Activated naive CD4-positive, alpha-beta T cell treated with anti-CD3 and anti-CD28 coated beads, Interleukin-2, amount 50 U/mL, for 24 hours (primary cell): ENCODE measurements around the gene PPM1N.

ENCODE experiments used
- H3K27ac Mint-ChIP-seq: one replicate; pipeline ENCODE4 v1.8.0; 2021; ENCODE audit warnings: mild to moderate bottlenecking, mixed read lengths
- H3K27me3 Mint-ChIP-seq: one replicate; pipeline ENCODE4 v1.8.0; 2021; ENCODE audit warnings: mixed read lengths
- H3K36me3 Mint-ChIP-seq: one replicate; pipeline ENCODE4 v1.8.0; 2021; ENCODE audit warnings: mixed read lengths
- H3K4me1 Mint-ChIP-seq: one replicate; pipeline ENCODE4 v1.8.0; 2021; ENCODE audit warnings: mixed read lengths
- H3K4me3 Mint-ChIP-seq: one replicate; pipeline ENCODE4 v1.8.0; 2021; ENCODE audit warnings: mild to moderate bottlenecking, mixed read lengths
- H3K9me3 Mint-ChIP-seq: one replicate; pipeline ENCODE4 v1.8.0; 2021; ENCODE audit warnings: mixed read lengths

The PPM1N gene

GRCh38 chr19:45467456-45468158, 30.6 kb upstream of the PPM1N start, which contains the start of gene FOSB:
TSS of gene FOSB (plus strand) at chr19:45467996. CDS start at chr19:45468587, 591 bp downstream.
- Mint-ChIP-seq H3K9me3 (no peaks in the 10 kb centered on the region), H3K27me3 (peaks cover 3% of the 10 kb centered on the region), H3K27ac (peak within 1 kb of the TSS; percentile 94), H3K36me3 (peaks cover 13% of the 10 kb centered on the region), H3K4me3 (peak within 1 kb of the TSS; percentile 92), H3K4me1 (peaks cover 20% of the 10 kb centered on the region)

DNA sequence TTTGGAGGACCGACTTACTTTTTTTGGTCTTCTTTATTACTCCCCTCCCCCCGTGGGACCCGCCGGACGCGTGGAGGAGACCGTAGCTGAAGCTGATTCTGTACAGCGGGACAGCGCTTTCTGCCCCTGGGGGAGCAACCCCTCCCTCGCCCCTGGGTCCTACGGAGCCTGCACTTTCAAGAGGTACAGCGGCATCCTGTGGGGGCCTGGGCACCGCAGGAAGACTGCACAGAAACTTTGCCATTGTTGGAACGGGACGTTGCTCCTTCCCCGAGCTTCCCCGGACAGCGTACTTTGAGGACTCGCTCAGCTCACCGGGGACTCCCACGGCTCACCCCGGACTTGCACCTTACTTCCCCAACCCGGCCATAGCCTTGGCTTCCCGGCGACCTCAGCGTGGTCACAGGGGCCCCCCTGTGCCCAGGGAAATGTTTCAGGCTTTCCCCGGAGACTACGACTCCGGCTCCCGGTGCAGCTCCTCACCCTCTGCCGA, 30.0 kb upstream of the PPM1N start:
- Mint-ChIP-seq H3K27me3 (peaks cover 6% of the 10 kb centered on the region), H3K36me3 (peaks cover 16% of the 10 kb centered on the region), H3K27ac (peak overlapping the region; percentile 94), H3K4me1 (peaks cover 25% of the 10 kb centered on the region), H3K9me3 (no peaks in the 10 kb centered on the region), H3K4me3 (peak overlapping the region; percentile 92)

DNA sequence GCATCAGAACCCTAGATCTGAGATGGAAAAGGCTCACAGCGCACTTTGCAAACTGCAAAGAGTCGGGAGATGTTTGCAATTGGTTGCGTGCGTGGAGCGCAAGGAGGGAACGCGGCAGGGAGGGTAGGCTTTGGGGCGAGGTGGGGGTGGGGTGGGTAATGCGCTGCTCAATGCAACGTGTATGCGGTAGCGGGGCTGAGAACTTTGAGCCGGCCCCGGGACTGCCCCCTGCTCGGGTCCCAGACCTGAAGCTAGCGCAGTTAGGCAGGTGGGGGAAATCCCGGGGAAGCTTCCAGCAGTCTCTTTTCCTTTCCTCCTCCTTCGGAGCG, 29.5 kb upstream of the PPM1N start:
- H3K4me1 Mint-ChIP-seq, result peaks cover 25% of the 10 kb centered on the region
- H3K36me3 Mint-ChIP-seq, result peaks cover 16% of the 10 kb centered on the region
- H3K27ac Mint-ChIP-seq, result peak overlapping the region; percentile 94
- H3K27me3 Mint-ChIP-seq, result peaks cover 6% of the 10 kb centered on the region
- H3K9me3 Mint-ChIP-seq, result no peaks in the 10 kb centered on the region
- H3K4me3 Mint-ChIP-seq, result peak overlapping the region; percentile 92

GRCh38 chr19:45469132-45469944, 28.9 kb upstream of the PPM1N start:
- peaks cover 25% of the 10 kb centered on the region for H3K4me1 Mint-ChIP-seq

DNA sequence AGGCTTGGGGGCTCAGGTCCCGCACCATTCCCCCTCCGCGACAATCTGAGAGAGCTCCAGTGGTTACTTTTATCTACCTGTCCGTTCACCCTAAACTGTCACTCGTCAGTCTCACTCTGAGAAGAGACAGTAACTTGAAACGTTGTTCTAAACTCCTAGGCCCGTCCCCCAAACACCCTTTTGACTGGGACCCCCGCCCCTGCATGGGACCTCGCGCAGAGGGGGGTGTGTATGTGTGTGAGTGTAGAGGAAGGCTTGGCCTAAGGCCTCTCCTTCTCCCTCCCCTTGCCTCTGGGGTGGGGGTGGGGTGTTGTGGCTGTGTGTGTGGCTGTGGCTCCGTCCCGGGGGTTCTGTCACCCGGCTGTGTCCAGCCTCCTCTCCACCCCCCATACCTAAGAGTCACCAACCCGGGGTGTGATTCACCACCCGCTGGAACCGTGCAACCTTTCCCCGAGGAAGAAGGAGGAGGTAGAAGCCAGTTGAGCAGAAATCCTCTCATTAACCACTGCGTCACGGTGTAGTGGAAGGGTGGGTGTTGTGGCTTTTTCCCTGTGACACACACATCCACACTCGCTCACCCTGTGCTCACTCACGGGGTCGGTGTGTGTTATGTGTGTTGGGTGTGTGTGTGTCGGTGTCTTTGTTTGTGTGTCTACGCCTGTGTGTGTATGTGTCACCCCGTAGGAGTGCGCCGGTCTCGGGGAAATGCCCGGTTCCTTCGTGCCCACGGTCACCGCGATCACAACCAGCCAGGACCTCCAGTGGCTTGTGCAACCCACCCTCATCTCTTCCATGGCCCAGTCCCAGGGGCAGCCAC, 28.1 kb upstream of the PPM1N start:
- H3K9me3 Mint-ChIP-seq, result no peaks in the 10 kb centered on the region
- H3K27me3 Mint-ChIP-seq, result peaks cover 6% of the 10 kb centered on the region
- peaks cover 32% of the 10 kb centered on the region for H3K4me1 Mint-ChIP-seq
- H3K27ac Mint-ChIP-seq, result peak overlapping the region; percentile 90
- H3K4me3 Mint-ChIP-seq, result peak overlapping the region; percentile 92
- H3K36me3 Mint-ChIP-seq, result peaks cover 17% of the 10 kb centered on the region

More at GRCh38 chr19:45469132-45469944, 28.9 kb upstream of the PPM1N start:
- peak overlapping the region; percentile 92 for H3K4me3 Mint-ChIP-seq
- H3K27ac Mint-ChIP-seq, result peak overlapping the region; percentile 90
- H3K9me3 Mint-ChIP-seq, result no peaks in the 10 kb centered on the region
- H3K36me3 Mint-ChIP-seq, result peaks cover 17% of the 10 kb centered on the region
- H3K27me3 Mint-ChIP-seq, result peaks cover 6% of the 10 kb centered on the region

DNA sequence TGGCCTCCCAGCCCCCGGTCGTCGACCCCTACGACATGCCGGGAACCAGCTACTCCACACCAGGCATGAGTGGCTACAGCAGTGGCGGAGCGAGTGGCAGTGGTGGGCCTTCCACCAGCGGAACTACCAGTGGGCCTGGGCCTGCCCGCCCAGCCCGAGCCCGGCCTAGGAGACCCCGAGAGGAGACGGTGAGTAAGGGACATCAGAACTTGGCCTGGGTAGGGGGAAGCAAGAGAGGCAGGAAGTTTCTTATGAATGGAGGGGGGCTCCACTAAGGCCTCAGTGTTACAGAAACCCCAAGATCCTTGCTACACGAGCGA, 27.5 kb upstream of the PPM1N start:
- H3K4me1 Mint-ChIP-seq, result peaks cover 33% of the 10 kb centered on the region
- peaks cover 6% of the 10 kb centered on the region for H3K27me3 Mint-ChIP-seq
- peak overlapping the region; percentile 92 for H3K4me3 Mint-ChIP-seq
- H3K36me3 Mint-ChIP-seq, result peaks cover 17% of the 10 kb centered on the region
- no peaks in the 10 kb centered on the region for H3K9me3 Mint-ChIP-seq
- no peak overlapping the region for H3K27ac Mint-ChIP-seq

DNA sequence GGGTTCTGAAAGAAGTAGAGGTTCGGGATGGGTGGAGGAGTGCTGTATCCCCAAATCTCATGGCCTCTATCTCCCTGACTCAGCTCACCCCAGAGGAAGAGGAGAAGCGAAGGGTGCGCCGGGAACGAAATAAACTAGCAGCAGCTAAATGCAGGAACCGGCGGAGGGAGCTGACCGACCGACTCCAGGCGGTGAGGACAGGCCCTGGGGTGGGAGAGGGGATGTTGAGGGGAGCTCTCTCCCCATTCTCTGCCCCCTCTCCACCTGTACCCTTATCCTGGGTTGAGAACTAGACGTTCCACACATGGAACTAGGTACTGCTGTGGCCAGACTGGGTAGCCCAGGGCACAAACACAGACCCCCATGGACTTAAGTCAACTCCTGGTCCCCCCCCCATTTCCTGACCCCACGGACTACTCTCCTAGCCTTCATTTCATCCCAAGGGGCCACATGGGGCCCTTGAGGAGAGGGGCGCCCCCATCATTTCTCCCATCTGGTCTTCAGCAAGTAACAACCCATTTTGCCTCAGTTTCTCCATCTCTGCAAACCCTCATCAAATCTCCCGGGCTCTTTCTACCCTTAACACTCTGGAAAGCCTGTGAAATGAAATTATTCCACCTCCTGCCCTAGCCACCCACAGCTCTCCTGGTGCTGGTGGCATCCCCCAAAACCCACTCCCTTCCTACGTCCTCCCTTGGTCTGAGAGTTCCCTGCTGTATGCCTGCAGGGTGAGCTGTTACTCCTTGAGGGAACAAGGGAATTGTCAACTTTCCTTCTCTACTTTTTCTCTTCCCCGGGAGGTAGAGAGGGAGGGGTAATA, 26.9 kb upstream of the PPM1N start:
- H3K4me3 Mint-ChIP-seq, result peak overlapping the region; percentile 92
- H3K9me3 Mint-ChIP-seq, result no peaks in the 10 kb centered on the region
- H3K36me3 Mint-ChIP-seq, result peaks cover 17% of the 10 kb centered on the region
- H3K27me3 Mint-ChIP-seq, result peaks cover 6% of the 10 kb centered on the region
- no peak overlapping the region for H3K27ac Mint-ChIP-seq
- peaks cover 35% of the 10 kb centered on the region for H3K4me1 Mint-ChIP-seq

DNA sequence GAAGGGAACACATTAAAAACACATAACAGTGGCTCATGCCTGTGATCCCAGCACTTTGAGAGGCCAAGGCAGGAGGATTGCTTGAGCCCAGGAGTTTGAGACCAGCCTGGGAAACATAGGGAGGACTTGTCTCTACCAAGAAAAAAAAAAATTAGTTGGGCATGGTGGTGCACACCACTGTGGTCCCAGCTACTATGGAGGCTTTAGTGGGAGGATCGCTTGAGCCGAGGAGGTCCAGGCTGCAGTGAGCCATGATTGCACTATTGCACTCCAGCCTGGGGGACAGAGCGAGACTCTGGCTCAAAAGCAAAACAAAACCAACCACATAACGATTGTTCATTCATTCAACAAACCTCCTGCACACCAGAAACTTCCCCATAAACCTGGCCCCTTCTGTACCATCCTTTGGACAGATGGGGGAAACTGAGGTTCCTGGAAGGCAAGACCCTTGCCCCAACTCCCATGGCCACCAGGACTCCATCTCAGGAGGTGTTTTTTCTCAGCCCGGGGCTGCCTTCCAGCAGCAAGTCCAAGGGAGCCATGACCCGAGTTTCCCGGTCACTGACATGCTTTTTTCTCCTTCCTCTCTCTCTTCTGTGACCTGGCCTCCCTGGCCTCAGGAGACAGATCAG, 26.2 kb upstream of the PPM1N start:
- Mint-ChIP-seq H3K36me3 (peaks cover 17% of the 10 kb centered on the region), H3K27ac (no peak overlapping the region), H3K4me3 (peak overlapping the region; percentile 67), H3K4me1 (peaks cover 37% of the 10 kb centered on the region), H3K27me3 (peaks cover 6% of the 10 kb centered on the region), H3K9me3 (no peaks in the 10 kb centered on the region)

- Mint-ChIP-seq H3K4me3 (no peak overlapping the region), H3K36me3 (peaks cover 17% of the 10 kb centered on the region), H3K27me3 (peaks cover 6% of the 10 kb centered on the region), H3K27ac (no peak overlapping the region), H3K4me1 (peaks cover 40% of the 10 kb centered on the region), H3K9me3 (no peaks in the 10 kb centered on the region)
Observed at GRCh38 chr19:45472563-45473366, 25.5 kb upstream of the PPM1N start.

GRCh38 chr19:45473367-45473681, 24.9 kb upstream of the PPM1N start:
- Mint-ChIP-seq H3K27me3 (peaks cover 6% of the 10 kb centered on the region), H3K36me3 (peaks cover 17% of the 10 kb centered on the region), H3K9me3 (no peaks in the 10 kb centered on the region), H3K4me1 (peaks cover 45% of the 10 kb centered on the region), H3K4me3 (no peak overlapping the region), H3K27ac (no peak overlapping the region)

DNA sequence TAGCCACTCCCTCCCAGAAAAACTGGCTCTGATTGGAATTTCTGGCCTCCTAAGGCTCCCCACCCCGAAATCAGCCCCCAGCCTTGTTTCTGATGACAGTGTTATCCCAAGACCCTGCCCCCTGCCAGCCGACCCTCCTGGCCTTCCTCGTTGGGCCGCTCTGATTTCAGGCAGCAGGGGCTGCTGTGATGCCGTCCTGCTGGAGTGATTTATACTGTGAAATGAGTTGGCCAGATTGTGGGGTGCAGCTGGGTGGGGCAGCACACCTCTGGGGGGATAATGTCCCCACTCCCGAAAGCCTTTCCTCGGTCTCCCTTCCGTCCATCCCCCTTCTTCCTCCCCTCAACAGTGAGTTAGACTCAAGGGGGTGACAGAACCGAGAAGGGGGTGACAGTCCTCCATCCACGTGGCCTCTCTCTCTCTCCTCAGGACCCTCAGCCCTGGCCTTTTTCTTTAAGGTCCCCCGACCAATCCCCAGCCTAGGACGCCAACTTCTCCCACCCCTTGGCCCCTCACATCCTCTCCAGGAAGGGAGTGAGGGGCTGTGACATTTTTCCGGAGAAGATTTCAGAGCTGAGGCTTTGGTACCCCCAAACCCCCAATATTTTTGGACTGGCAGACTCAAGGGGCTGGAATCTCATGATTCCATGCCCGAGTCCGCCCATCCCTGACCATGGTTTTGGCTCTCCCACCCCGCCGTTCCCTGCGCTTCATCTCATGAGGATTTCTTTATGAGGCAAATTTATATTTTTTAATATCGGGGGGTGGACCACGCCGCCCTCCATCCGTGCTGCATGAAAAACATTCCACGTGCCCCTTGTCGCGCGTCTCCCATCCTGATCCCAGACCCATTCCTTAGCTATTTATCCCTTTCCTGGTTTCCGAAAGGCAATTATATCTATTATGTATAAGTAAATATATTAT, 24.3 kb upstream of the PPM1N start:
- H3K9me3 Mint-ChIP-seq, result no peaks in the 10 kb centered on the region
- H3K27me3 Mint-ChIP-seq, result peaks cover 6% of the 10 kb centered on the region
- H3K4me1 Mint-ChIP-seq, result peaks cover 51% of the 10 kb centered on the region
- H3K27ac Mint-ChIP-seq, result peak overlapping the region; percentile 20
- peaks cover 17% of the 10 kb centered on the region for H3K36me3 Mint-ChIP-seq
- no peak overlapping the region for H3K4me3 Mint-ChIP-seq

- Mint-ChIP-seq H3K27me3 (peaks cover 6% of the 10 kb centered on the region), H3K4me3 (no peak overlapping the region), H3K27ac (peak overlapping the region; percentile 30), H3K4me1 (peaks cover 52% of the 10 kb centered on the region), H3K9me3 (no peaks in the 10 kb centered on the region), H3K36me3 (peaks cover 17% of the 10 kb centered on the region)
Observed at GRCh38 chr19:45474606-45475521, 23.4 kb upstream of the PPM1N start.
